GM21786 (cell line): ENCODE results near the gene EFCAB11.
A peak's percentile ranks its signal among the peaks of the same experiment; 100 is the strongest.

Source experiments
- ATAC-seq: cut with Tn5 transposase; IDR thresholded peaks from one replicate; pipeline ENCODE4 v1.9.1; 2021; ENCODE audit not compliant: unreplicated experiment

The EFCAB11 gene

GRCh38 chr14:89954070-89955021 is at the start of gene EFCAB11:
TSS of gene EFCAB11 (minus strand) at chr14:89954730. CDS start at chr14:89954660, 70 bp downstream.
- ATAC-seq = peak; percentile 82

DNA sequence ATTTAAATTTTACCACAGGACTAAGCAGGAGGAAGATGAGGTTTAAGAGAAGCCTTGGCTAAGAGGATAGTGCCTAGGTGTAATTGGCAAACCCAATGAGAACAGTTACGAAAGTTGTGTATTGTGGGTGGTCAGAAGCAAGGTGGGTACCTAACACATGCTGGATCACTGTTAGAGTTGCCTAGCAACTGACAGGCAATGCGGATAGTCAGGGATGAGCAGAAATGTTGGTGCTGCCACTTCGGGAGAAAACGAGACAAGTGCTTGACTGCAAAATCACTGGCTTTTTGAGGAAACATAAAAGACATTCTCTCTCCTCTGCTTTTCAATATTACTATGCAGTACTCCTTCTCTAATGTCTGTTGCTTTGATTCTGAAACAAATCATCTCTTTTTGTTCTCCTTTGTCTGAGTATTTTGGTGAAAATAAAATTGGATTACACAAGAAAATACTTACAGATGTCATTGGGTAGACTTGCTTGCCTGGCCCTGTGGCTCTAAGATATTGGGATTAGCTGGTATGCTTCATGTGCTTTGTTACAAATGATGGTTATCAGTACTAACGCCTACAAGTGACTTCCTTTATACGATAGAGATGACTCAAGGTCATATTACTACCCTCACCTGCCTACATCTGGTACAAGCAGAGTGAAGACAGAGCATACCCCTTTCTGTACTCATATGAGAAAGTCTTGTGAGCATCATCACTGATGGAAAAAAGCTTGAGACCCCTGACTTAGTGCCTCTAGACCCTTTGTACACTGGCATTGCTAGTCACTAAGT is 49.2 kb upstream of the EFCAB11 start:
- ATAC-seq = no peak

DNA sequence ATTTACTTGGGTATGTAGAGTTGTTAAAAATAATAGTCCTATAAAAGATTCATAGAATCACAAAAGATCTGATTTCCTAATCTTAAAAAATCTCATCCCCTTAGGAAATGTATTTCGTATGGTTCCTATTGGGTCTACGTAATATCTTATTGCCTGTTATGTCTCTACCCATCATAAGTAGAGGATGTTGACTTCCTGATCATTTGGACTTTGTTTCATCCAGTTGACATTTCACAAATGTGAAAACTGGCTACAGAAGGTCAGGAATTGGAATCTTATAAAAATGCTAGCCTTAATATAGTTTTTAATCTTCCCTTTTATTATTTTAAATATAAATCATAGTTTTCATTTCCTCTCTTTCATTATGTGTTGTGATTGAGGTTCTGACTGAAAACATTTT is 46.4 kb upstream of the EFCAB11 start:
- no peak for ATAC-seq

DNA sequence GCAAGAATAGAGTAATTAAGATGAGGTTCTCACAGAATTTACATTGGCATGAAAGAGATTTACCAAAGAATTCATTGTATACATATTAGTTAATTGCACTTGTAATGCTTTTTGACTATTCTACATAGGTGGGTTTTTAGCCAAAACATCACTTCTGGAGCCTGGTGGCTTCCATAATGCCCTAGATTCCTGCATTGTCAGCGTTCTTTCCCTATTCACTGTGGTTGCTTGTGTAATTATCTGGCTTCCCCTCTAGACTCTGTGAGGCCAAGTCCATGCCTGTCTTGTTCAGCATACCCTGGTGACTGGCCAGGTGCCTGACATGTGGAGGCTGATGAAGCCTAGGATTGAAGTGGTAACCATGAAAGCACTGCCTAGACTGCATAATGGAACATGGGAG is 42.4 kb upstream of the EFCAB11 start:
- no peak for ATAC-seq

- no peak for ATAC-seq
Observed at GRCh38 chr14:89992273-89992672, 37.7 kb upstream of the EFCAB11 start.

DNA sequence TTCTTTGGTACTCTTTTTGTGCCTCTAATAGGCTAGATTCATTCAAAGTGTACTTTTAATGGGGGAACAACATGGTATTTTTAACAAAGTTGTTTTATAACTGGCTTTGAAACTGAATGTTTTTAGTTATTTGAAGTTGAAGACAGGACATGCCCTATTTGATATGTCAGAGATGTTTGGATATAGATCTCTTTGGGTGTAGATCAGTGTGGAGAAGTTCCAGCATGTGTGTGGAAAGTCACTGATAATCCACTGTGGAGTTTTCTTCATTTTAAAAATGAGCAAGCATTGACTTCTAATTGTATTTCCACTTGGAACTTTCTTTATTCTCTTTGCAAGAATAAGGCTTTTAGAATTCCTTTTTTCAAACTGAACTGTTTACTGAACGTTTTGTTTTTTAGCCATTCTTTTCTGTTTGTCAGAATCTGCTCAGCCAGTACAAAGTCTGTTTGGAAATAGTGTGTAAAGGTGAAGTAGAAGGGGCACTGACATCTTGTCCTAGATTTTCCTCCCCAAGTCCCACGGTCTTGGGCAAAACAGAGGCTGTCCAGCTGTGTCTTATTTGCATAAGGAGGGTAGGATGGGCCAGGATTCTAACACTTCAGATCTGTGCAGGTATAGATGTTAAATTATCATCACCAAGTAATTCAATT is 36.2 kb upstream of the EFCAB11 start:
- ATAC-seq = no peak

DNA sequence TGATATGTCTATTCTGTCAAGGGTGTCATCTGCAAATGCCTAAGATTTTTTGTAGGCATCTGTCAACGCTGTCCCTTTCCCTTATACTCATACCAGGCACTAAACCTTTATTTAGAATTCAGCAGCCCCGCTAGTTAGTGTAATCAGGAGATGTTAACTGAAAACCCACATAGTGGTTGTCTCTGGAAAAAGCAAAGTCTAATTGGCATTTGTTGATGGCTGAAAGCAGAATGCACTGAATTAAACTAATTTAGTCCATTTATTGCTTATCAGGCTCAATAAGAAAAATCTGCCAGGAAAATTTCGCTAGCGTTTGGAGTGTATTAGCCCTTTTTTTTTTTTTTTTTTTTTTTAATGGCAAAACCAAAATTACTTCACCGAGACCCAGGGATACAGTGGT is 35.7 kb upstream of the EFCAB11 start:
- ATAC-seq = no peak

DNA sequence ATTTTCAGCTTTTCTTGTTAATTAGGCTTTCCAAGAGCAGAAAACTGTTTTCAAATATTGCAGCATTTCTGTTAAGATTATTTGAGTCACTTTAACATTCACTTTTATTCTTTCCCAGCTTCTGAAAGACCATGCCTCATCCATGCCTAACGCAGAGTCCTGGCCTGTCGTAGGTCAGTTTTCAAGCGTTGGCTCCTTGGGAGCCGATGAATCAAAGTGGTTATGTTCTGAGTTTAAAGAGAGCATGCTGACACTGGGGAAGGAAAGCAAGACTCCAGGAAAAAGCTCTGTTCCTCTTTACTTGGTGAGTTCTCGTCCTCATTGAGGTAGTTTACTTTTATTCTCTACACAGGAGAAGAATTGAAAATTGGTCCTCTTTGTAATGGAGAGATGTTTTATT is 34.3 kb upstream of the EFCAB11 start:
- no peak for ATAC-seq

DNA sequence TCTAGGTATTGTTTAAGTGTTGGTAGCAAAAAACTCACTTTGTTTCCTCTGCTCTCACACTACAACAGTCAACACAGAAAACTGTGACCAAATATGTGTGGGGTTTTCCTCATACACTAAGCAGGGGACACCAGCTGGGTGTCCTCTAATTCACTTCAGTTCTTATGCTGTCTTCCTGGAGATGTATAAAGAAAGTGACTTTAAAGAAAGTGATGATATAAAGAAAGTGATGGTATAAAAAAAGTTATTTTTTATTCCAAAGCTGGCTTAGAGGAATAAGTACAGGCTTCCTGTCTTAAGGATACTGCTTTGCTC is 32.6 kb upstream of the EFCAB11 start:
- no peak for ATAC-seq

DNA sequence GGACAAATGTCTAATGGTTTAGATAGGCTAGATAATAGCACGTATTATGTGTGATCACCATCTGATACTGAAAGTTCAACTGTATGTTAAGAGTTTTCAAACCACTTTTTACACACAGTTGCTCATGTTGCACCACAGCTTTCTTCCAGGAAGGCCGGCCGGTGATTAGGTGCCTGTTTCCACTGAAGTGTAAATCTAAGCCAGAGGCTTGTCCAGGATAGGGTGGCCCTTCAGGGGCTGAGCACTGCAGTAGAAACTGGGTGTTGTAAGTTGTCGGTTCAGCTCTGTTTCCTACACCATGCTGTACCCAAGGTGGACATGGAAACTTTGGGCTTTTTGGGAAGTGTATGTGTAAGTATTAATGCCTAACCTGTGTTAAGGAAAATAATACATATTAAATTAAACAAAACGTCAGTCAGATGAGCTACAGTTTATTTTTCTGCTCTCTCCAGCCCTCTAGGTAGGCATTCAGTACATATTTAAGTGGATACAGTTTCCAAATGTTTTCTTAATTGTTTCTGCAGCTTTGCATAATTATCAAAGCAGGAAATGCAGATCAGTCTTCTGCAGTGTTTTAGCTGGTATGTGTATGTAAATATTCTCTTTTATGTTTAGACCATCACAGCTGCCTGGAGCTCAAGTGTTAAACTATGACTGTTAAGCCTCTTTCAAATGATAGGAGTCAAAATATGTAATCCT is 32.1 kb upstream of the EFCAB11 start:
- ATAC-seq = no peak

DNA sequence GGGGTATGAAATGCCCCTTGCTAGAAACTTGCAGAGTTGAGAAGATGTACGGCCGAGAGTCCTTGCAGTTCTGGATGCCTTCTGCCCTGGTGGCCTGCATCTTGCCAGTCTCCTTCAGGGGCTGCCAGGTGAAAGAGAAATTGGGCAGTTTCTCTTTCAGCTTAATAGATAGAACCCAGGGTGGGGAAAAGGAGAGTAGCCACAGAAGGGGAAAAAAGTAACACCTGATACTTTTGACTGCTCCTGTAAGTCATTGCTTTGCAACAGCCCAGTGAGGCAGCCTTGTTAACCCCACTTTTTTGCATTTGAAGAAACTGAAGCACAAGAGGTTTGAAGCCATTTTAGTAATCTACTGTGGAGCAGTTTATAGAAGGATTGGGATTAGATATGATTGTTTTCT is 28.8 kb upstream of the EFCAB11 start:
- no peak for ATAC-seq

GRCh38 chr14:89978656-89979055 is 24.1 kb upstream of the EFCAB11 start:
- no peak for ATAC-seq

DNA sequence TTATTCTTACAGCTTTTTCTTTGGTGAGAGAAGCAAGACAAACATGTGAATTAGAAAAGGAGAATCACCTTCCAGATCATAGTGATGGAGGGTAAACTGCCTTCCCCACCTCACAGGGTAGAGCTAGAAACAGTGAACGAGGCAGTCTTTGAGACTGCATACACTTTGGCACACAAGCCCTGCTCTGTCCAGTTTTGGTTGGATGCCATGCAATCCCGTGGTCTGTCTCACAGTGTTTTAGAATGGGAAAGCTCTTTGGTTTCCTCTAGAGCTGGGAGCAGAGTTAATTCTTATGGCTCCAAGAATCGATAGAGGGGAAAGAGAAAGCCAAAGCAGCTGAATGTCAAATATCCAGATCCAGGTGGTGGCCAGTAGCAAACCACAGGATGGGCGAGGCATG is 23.1 kb upstream of the EFCAB11 start:
- ATAC-seq = no peak

DNA sequence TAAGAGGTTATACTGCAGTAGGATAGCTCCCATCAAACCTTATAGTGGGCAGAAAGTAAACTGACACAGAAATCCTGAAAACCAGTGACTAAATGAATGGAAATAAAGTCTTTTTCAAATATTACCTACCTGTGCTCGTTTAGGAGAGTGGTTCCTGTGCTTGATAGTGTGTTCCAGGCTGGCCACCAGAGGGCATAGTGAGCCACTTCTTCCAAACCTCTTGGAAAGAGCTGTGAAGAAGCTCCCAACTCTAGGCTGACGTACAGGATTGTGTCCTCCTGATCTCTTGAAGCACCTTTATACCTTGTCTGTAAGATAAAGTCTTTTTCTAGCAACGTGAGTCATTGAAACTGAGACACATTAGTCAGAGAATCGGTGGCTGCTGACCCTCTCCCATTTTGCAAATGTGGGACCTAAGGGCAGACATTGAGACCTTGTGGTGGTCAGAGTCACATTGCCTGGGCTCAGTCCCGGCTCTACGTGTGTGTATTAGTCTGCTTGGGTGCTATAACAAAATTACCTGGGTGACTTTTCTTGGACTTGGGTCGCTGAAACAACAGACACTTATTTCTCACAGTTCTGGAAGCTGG is 18.8 kb upstream of the EFCAB11 start:
- ATAC-seq = peak; percentile 74

DNA sequence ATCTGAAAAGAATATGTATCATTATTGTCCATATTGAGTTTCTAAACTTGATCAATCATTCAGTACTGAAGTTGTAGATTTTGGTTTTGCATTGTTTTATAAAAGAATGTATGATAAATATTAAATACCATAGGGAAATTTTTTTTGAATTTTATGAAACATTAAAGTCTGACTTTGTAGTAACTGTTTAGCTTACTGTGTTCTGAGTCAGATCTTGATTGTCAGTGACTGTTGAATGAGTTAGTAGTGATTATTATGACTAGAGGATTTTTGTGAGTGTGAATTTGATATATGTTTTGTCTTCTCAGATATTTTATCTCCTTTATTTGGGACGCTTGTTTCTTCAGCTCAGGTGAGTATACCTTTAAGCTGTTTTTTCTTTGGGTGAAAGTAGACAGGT is 11.3 kb upstream of the EFCAB11 start:
- no peak for ATAC-seq

- ATAC-seq = no peak
Observed at GRCh38 chr14:89963288-89963978, 8.9 kb upstream of the EFCAB11 start.

GRCh38 chr14:89960914-89961313 is 6.4 kb upstream of the EFCAB11 start:
- ATAC-seq = no peak

DNA sequence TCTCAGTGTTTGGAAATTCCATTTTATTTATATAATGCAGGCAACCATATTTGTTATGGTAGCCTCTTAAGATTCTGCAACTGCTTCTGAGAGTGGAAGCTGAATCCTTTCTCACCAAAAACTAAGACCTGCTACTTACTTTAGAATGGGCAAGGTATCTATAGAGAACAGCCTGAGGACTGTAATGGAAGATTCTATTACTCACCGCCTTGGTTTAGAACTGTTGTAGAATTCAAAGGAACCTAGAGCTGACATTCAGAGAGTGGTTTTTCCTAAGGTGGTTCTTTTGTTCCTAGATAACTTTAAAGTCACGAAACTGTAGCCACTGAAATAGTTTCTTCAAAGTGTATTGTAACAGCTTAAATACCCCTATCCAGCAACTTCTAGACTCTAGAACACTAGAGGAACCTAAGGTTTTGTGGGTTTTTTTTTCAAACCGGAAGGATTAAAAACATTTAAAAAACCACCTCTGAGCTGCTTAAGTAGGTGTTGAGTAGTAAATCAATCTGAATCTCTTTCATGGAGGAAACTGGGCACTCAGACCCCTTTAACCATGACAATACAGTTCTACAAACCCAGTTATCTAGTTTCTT is 5.4 kb upstream of the EFCAB11 start:
- no peak for ATAC-seq

GRCh38 chr14:89958966-89959365 is 4.4 kb upstream of the EFCAB11 start:
- no peak for ATAC-seq

DNA sequence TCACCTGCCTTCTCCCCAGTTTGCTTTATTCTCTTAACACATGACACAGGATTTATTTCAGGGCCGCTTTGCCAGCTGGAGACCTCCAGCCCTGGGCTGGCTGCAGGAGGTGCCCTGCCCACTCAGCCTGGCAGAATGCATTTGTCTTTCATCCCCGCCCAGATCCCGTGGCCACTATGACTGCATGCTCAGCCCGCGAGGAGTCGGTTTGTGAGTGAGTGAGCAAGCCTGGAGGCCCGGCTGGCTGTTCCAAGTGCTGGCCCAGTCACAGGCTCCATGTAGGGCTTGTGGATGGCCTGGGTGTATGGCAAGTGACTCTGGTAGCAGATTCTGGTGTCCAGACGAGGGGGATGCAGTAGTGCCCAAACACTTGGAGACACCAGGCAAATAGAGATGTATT is 3.3 kb upstream of the EFCAB11 start:
- ATAC-seq = no peak
